Measurements from ENCODE around the gene OSTF1. TPM values are rescaled to one million over a fixed set of nuclear protein-coding genes. Genes with fewer than 3 reads are reported as not detected.

The OSTF1 gene
- total RNA-seq, 2 donors from 2014 or later: 15.0 to 20.5 TPM

- DNase-seq: peak; percentile 87
- H3K9me3 Mint-ChIP-seq: no peaks in the 10 kb centered on the region
- H3K27ac ChIP-seq (ENCODE audit: low read depth, low read length): no peak overlapping the region
These were observed 4.9 kb upstream of the OSTF1 start for GRCh38 chr9:75083188-75083970.

GRCh38 chr9:75084081-75084672 is 4.1 kb upstream of the OSTF1 start:
- Mint-ChIP-seq H3K36me3 (ENCODE audit: low read depth) (peaks cover 22% of the 10 kb centered on the region), H3K4me3 (no peak overlapping the region), H3K27me3 (ENCODE audit: insufficient read depth) (no peaks in the 10 kb centered on the region), H3K4me1 (peaks cover 37% of the 10 kb centered on the region), H3K9me3 (no peaks in the 10 kb centered on the region), H3K27ac (no peak overlapping the region)
- no peak overlapping the region for H3K9ac ChIP-seq (ENCODE audit: extremely low read depth, low read length, poor library complexity, severe bottlenecking)
- H3K36me3 ChIP-seq (ENCODE audit: control insufficient read depth, insufficient read depth, low read length): peaks cover 4% of the 10 kb centered on the region
- no peaks in the 10 kb centered on the region for H3K27me3 ChIP-seq (ENCODE audit: control insufficient read depth, insufficient read depth, low read length, poor library complexity, severe bottlenecking)
- no peaks in the 10 kb centered on the region for H3K9me3 ChIP-seq (ENCODE audit: control insufficient read depth, low read length)
- WGBS, 2 experiments (ENCODE audit: insufficient coverage in 1 of 2, insufficient read length in 1 of 2): 68 to 80% methylated on average over 2 to 5 of the region's 5 CpGs
- DNase-seq: peak; percentile 58
- H3K4me3 ChIP-seq (ENCODE audit: low read length): peak overlapping the region; percentile 57
- H3K27ac ChIP-seq (ENCODE audit: low read depth, low read length): no peak overlapping the region
- TF ChIP-seq, protein P1, sequence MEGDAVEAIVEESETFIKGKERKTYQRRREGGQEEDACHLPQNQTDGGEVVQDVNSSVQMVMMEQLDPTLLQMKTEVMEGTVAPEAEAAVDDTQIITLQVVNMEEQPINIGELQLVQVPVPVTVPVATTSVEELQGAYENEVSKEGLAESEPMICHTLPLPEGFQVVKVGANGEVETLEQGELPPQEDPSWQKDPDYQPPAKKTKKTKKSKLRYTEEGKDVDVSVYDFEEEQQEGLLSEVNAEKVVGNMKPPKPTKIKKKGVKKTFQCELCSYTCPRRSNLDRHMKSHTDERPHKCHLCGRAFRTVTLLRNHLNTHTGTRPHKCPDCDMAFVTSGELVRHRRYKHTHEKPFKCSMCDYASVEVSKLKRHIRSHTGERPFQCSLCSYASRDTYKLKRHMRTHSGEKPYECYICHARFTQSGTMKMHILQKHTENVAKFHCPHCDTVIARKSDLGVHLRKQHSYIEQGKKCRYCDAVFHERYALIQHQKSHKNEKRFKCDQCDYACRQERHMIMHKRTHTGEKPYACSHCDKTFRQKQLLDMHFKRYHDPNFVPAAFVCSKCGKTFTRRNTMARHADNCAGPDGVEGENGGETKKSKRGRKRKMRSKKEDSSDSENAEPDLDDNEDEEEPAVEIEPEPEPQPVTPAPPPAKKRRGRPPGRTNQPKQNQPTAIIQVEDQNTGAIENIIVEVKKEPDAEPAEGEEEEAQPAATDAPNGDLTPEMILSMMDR (conservative IDR thresholded peaks at IDR 0.05): no peak
- peaks cover 29% of the 10 kb centered on the region for H3K4me1 ChIP-seq (ENCODE audit: control insufficient read depth, insufficient read depth, low read length)

More at GRCh38 chr9:75083188-75083970, 4.9 kb upstream of the OSTF1 start:
- H3K9me3 ChIP-seq (ENCODE audit: control insufficient read depth, low read length): no peaks in the 10 kb centered on the region
- no peak overlapping the region for H3K9ac ChIP-seq (ENCODE audit: extremely low read depth, low read length, poor library complexity, severe bottlenecking)
- Mint-ChIP-seq H3K27me3 (ENCODE audit: insufficient read depth) (no peaks in the 10 kb centered on the region), H3K36me3 (ENCODE audit: low read depth) (peaks cover 22% of the 10 kb centered on the region), H3K4me1 (peaks cover 37% of the 10 kb centered on the region), H3K4me3 (no peak overlapping the region), H3K27ac (peak overlapping the region; percentile 76)
- H3K27me3 ChIP-seq (ENCODE audit: control insufficient read depth, insufficient read depth, low read length, poor library complexity, severe bottlenecking): no peaks in the 10 kb centered on the region
- peaks cover 4% of the 10 kb centered on the region for H3K36me3 ChIP-seq (ENCODE audit: control insufficient read depth, insufficient read depth, low read length)
- peak overlapping the region; percentile 57 for H3K4me3 ChIP-seq (ENCODE audit: low read length)
- WGBS, 2 experiments (ENCODE audit: insufficient coverage in 1 of 2, insufficient read length in 1 of 2): 53 to 54% methylated on average over 7 to 12 of the region's 12 CpGs
- TF ChIP-seq, protein P1 (conservative IDR thresholded peaks at IDR 0.05): no peak
- peaks cover 29% of the 10 kb centered on the region for H3K4me1 ChIP-seq (ENCODE audit: control insufficient read depth, insufficient read depth, low read length)

- Mint-ChIP-seq H3K4me3 (peak overlapping the region; percentile 94), H3K27ac (no peak overlapping the region), H3K27me3 (ENCODE audit: insufficient read depth) (no peaks in the 10 kb centered on the region), H3K4me1 (peaks cover 45% of the 10 kb centered on the region), H3K36me3 (ENCODE audit: low read depth) (peaks cover 14% of the 10 kb centered on the region), H3K9me3 (no peaks in the 10 kb centered on the region)
- no peak for DNase-seq
- Histone ChIP-seq H3K9ac (ENCODE audit: extremely low read depth, low read length, poor library complexity, severe bottlenecking) (no peak overlapping the region), H3K4me1 (ENCODE audit: control insufficient read depth, insufficient read depth, low read length) (peaks cover 29% of the 10 kb centered on the region), H3K4me3 (ENCODE audit: low read length) (peak overlapping the region; percentile 94), H3K27me3 (ENCODE audit: control insufficient read depth, insufficient read depth, low read length, poor library complexity, severe bottlenecking) (no peaks in the 10 kb centered on the region), H3K36me3 (ENCODE audit: control insufficient read depth, insufficient read depth, low read length) (peaks cover 4% of the 10 kb centered on the region), H3K9me3 (ENCODE audit: control insufficient read depth, low read length) (no peaks in the 10 kb centered on the region), H3K27ac (ENCODE audit: low read depth, low read length) (no peak overlapping the region)
- WGBS, 2 experiments (ENCODE audit: insufficient coverage in 1 of 2, insufficient read length in 1 of 2): 88% methylated on average over 1 of the region's 1 CpG; no CpG with 5 or more reads in 1 of the 2 experiments
- TF ChIP-seq, protein P1 (conservative IDR thresholded peaks at IDR 0.05): no peak
These were observed 2.7 kb upstream of the OSTF1 start for GRCh38 chr9:75085640-75086039.
